Osteoblast (primary cell): Measurements from ENCODE around the gene VPS37C. TPM values are rescaled to one million over a fixed set of nuclear protein-coding genes. Genes with fewer than 3 reads are reported as not detected.

Source experiments
- DNase-seq: peaks from one replicate; pipeline ENCODE4 v3.0.0; 2011; ENCODE audit warnings: low spot score, mixed read lengths; ENCODE audit not compliant: insufficient read length; ENCODE audit errors: missing footprints
- H2AFZ ChIP-seq: 2 replicates; pipeline ENCODE4 v1.6.0; 2011; ENCODE audit warnings: mild to moderate bottlenecking, low read length
- H3K27ac ChIP-seq: 2 replicates; pipeline ENCODE4 v1.5.1; 2011; ENCODE audit warnings: mild to moderate bottlenecking, low read depth, low read length, moderate library complexity
- H3K27me3 ChIP-seq: 2 replicates; pipeline ENCODE4 v1.6.0; 2012; ENCODE audit warnings: mild to moderate bottlenecking, control low read depth, inconsistent platforms, low read length, moderate library complexity; ENCODE audit not compliant: insufficient read depth
- H3K36me3 ChIP-seq: 2 replicates; pipeline ENCODE4 v1.5.1; 2011; ENCODE audit warnings: mild to moderate bottlenecking, low read length, control low read depth, moderate library complexity; ENCODE audit not compliant: insufficient read depth
- H3K4me1 ChIP-seq: 2 replicates; pipeline ENCODE4 v1.5.1; 2011; ENCODE audit warnings: mild to moderate bottlenecking, low read length, control low read depth, moderate library complexity; ENCODE audit not compliant: insufficient read depth
- H3K4me2 ChIP-seq: 2 replicates; pipeline ENCODE4 v1.6.0; 2011; ENCODE audit warnings: mild to moderate bottlenecking, low read length; ENCODE audit not compliant: insufficient read depth
- H3K4me3 ChIP-seq: fragments of 200-600 bp; sonication (generic); 3 replicates; pipeline ENCODE4 v1.5.1; 2012; ENCODE audit warnings: mild to moderate bottlenecking, low read length, inconsistent platforms; ENCODE audit not compliant: insufficient read depth
- H3K79me2 ChIP-seq: 2 replicates; pipeline ENCODE4 v1.6.0; 2012; ENCODE audit warnings: mild to moderate bottlenecking, low read length, control low read depth, inconsistent platforms; ENCODE audit not compliant: insufficient read depth
- H3K9me3 ChIP-seq: 2 replicates; pipeline ENCODE4 v1.5.1; 2011; ENCODE audit warnings: low read depth, low read length, control low read depth
- H4K20me1 ChIP-seq: 2 replicates; pipeline ENCODE4 v1.6.0; 2012; ENCODE audit warnings: mild to moderate bottlenecking, low read length, control low read depth; ENCODE audit not compliant: insufficient read depth
- total RNA-seq: library from RNA; depleted of rRNA; stranded (reverse); fragments of >200 nt; gene quantifications from 2 replicates; pipeline ENCODE4 v1.2.3, GENCODE V29; 2012
- TF ChIP-seq, protein P1 (sequence below): IDR thresholded peaks from 2 replicates; pipeline ENCODE4 v1.5.1; 2011; ENCODE audit warnings: mild to moderate bottlenecking, low read depth, low read length, moderate library complexity; ENCODE audit errors: extremely low read depth

Gene VPS37C
- total RNA-seq, 1 donor, result 19.2 TPM

DNA sequence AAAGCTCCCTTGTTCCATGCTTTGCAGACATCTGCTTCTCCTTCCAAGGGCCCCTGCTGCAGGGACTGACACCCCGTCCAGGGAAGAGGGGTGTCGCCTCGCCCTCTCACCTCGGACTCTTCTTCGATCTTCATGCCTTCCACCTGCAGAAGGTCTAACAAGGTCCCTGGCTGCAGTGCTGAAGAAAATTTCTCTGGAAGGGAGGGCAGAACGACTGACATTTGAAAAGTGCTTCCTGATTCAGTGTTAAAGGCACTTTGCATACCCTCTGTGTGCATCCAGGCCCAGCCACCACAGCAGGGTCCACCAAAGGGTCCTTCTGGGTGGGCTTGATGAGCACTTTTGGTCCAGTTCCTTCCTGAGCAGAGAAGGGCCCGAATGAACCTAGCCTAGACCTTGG is 28.1 kb downstream of the VPS37C start:
- Histone ChIP-seq H3K36me3 (peaks cover 11% of the 10 kb centered on the region), H2AFZ (no peak overlapping the region), H3K27ac (no peak overlapping the region), H4K20me1 (peaks cover 50% of the 10 kb centered on the region), H3K79me2 (peaks cover 12% of the 10 kb centered on the region), H3K4me2 (no peak overlapping the region), H3K4me3 (no peak overlapping the region), H3K27me3 (no peaks in the 10 kb centered on the region), H3K9me3 (no peaks in the 10 kb centered on the region), H3K4me1 (peaks cover 18% of the 10 kb centered on the region)
- DNase-seq, result no peak
- TF ChIP-seq, protein P1, sequence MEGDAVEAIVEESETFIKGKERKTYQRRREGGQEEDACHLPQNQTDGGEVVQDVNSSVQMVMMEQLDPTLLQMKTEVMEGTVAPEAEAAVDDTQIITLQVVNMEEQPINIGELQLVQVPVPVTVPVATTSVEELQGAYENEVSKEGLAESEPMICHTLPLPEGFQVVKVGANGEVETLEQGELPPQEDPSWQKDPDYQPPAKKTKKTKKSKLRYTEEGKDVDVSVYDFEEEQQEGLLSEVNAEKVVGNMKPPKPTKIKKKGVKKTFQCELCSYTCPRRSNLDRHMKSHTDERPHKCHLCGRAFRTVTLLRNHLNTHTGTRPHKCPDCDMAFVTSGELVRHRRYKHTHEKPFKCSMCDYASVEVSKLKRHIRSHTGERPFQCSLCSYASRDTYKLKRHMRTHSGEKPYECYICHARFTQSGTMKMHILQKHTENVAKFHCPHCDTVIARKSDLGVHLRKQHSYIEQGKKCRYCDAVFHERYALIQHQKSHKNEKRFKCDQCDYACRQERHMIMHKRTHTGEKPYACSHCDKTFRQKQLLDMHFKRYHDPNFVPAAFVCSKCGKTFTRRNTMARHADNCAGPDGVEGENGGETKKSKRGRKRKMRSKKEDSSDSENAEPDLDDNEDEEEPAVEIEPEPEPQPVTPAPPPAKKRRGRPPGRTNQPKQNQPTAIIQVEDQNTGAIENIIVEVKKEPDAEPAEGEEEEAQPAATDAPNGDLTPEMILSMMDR, result no peak

DNA sequence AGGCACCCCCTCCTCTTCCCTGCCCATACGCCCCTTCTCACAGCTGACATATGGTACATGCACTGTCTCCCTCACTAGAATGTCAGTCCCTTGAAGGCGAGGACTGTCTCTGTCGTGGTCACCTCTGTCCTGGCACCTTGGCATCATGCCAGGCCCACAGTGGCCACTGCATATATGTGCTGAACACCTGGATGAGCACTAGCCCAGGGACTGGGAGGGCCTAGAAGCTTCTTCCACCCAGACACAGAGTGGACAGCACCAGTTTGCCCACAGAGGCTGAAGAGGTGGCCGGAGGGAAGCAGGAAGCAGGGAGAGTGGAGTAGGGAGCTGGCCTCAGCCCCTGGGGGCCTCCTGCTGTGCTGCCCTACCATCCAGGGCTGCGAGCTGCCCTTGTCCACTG is 28.6 kb downstream of the VPS37C start:
- Histone ChIP-seq H3K27ac (no peak overlapping the region), H3K4me1 (peaks cover 15% of the 10 kb centered on the region), H3K36me3 (peaks cover 8% of the 10 kb centered on the region), H4K20me1 (peaks cover 46% of the 10 kb centered on the region), H3K27me3 (no peaks in the 10 kb centered on the region), H3K4me3 (no peak overlapping the region), H3K79me2 (peaks cover 8% of the 10 kb centered on the region), H2AFZ (no peak overlapping the region), H3K9me3 (no peaks in the 10 kb centered on the region), H3K4me2 (no peak overlapping the region)
- DNase-seq, result no peak
- TF ChIP-seq, protein P1, result no peak

DNA sequence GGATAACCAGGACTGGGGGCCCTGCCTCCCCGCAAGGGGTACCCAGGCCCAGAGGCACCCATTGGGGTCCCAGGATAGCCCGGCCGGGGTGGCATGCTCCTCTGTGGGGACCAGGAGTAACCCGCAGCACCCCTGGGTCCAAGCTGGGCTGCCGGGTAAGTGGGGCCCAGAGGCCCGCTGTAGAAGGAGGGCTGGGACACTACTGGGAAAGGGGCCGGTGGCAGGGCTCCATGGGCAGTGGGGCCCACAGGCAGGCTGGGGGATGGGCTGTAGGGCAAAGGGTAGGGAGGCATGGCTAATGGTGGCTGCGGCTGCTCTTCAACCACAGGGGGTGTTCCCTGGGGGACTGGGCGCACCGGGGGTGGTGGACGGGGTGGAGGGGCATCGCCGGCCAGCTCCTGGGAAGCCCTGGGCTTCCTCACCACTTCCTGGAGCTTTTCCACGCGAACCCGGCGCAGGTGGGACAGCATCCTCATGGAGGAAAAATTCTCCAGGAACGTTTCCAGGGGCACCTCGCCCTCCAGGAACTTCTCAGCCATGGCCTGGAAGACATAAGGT is 29.1 kb downstream of the VPS37C start:
- Histone ChIP-seq H3K36me3 (peaks cover 6% of the 10 kb centered on the region), H3K4me2 (no peak overlapping the region), H3K9me3 (no peaks in the 10 kb centered on the region), H3K4me3 (no peak overlapping the region), H3K27me3 (no peaks in the 10 kb centered on the region), H4K20me1 (peaks cover 40% of the 10 kb centered on the region), H3K27ac (no peak overlapping the region), H2AFZ (no peak overlapping the region), H3K4me1 (peaks cover 15% of the 10 kb centered on the region), H3K79me2 (peaks cover 2% of the 10 kb centered on the region)
- no peak for DNase-seq
- TF ChIP-seq, protein P1, result no peak

- H3K9me3 ChIP-seq, result no peaks in the 10 kb centered on the region
- no peak overlapping the region for H3K4me3 ChIP-seq
- DNase-seq, result no peak
- no peaks in the 10 kb centered on the region for H3K79me2 ChIP-seq
- H3K4me1 ChIP-seq, result peaks cover 15% of the 10 kb centered on the region
- H2AFZ ChIP-seq, result no peak overlapping the region
- TF ChIP-seq, protein P1, result no peak
- peaks cover 38% of the 10 kb centered on the region for H4K20me1 ChIP-seq
- H3K27ac ChIP-seq, result no peak overlapping the region
- H3K27me3 ChIP-seq, result no peaks in the 10 kb centered on the region
- H3K4me2 ChIP-seq, result no peak overlapping the region
- H3K36me3 ChIP-seq, result peaks cover 4% of the 10 kb centered on the region
Observed at GRCh38 chr11:61131586-61131985, 29.6 kb downstream of the VPS37C start.
